Ishikawa (cell line): ENCODE results near the gene NHSL1.

Experiments
- CEBPB ChIP-seq: IDR thresholded peaks from 2 replicates; pipeline ENCODE4 v1.6.1; 2012
- CREB1 ChIP-seq: IDR thresholded peaks from 2 replicates; pipeline ENCODE4 v1.6.1; 2012; ENCODE audit warnings: low read depth
- EGR1 ChIP-seq: IDR thresholded peaks from 2 replicates; pipeline ENCODE4 v1.6.1; 2012
- EP300 ChIP-seq: IDR thresholded peaks from 2 replicates; pipeline ENCODE4 v1.6.1; 2012; ENCODE audit warnings: borderline replicate concordance
- FOXM1 ChIP-seq: IDR thresholded peaks from 2 replicates; pipeline ENCODE4 v1.6.1; 2012; ENCODE audit warnings: low read depth, borderline replicate concordance
- NFIC ChIP-seq: IDR thresholded peaks from 2 replicates; pipeline ENCODE4 v1.6.1; 2012
- RAD21 ChIP-seq: IDR thresholded peaks from 2 replicates; pipeline ENCODE4 v1.6.1; 2012; ENCODE audit warnings: low read depth
- TAF1 ChIP-seq: IDR thresholded peaks from 2 replicates; pipeline ENCODE4 v1.6.1; 2012; ENCODE audit warnings: low read depth, mild to moderate bottlenecking
- TCF12 ChIP-seq: IDR thresholded peaks from 2 replicates; pipeline ENCODE4 v1.6.1; 2012; ENCODE audit warnings: low read depth
- TEAD4 ChIP-seq: IDR thresholded peaks from 2 replicates; pipeline ENCODE4 v1.6.1; 2012
- USF1 ChIP-seq: IDR thresholded peaks from 2 replicates; pipeline ENCODE4 v1.6.1; 2012
- YY1 ChIP-seq: IDR thresholded peaks from 2 replicates; pipeline ENCODE4 v1.6.1; 2012; ENCODE audit warnings: low read depth
- ZBTB7A ChIP-seq: IDR thresholded peaks from 2 replicates; pipeline ENCODE4 v1.6.1; 2012; ENCODE audit warnings: low read depth
- TF ChIP-seq, protein P1 (sequence below): IDR thresholded peaks from 2 replicates; pipeline ENCODE4 v1.6.1; 2012
- TF ChIP-seq, protein P2 (sequence below): IDR thresholded peaks from 2 replicates; pipeline ENCODE4 v1.6.1; 2012; ENCODE audit warnings: low read depth, mild to moderate bottlenecking

Gene NHSL1

GRCh38 chr6:138524526-138524925 is 25.2 kb upstream of the NHSL1 start:
- no peak for TF ChIP-seq FOXM1

DNA sequence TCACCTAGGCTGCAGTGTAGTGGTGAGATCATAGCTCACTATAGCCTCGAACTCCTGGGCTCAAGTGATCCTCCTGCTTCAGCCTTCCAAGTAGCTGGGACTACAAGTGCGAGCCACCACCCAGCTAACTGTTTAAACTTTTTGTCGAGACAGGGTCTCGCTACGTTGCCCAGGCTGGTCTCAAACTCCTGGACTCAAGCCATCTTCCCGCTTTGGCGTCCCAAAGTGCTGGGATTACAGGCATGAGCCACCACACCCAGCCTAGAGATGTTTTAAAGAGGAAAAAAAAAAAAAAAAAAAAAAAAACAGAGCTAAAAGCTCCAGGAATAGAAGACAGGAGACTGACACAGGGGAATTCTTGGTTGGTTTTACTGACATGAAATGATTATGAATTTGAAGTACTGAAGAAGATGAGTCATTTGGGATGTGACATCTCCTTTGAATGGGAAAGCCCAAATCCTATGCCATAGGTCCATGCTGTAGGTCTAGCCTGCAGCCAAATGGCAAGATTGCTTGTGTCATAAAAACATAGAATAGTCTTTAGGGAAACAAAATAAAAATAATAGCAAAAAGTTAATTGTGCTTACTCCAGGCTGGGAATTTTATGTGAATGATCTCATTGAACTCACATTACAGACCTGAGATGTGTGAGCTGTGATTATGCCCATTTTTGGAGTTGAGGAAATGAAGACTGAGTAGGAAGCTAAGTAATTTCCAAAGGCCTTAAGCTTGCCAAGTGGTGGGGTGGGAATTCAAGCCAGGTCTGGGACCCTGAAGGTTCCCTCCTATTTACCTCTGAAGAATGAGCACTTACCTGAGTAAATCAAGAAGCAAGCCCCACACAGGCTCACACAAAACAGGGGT is 24.3 kb upstream of the NHSL1 start:
- TF ChIP-seq YY1, result no peak
- TF ChIP-seq, protein P1, sequence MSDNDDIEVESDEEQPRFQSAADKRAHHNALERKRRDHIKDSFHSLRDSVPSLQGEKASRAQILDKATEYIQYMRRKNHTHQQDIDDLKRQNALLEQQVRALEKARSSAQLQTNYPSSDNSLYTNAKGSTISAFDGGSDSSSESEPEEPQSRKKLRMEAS, result no peak
- TF ChIP-seq USF1, result no peak
- TF ChIP-seq TEAD4, result no peak
- no peak for TF ChIP-seq CEBPB

- TF ChIP-seq EGR1, result no peak
- TF ChIP-seq, protein P1, result no peak
- TF ChIP-seq RAD21, result no peak
- no peak for TF ChIP-seq CEBPB
- TF ChIP-seq, protein P2, sequence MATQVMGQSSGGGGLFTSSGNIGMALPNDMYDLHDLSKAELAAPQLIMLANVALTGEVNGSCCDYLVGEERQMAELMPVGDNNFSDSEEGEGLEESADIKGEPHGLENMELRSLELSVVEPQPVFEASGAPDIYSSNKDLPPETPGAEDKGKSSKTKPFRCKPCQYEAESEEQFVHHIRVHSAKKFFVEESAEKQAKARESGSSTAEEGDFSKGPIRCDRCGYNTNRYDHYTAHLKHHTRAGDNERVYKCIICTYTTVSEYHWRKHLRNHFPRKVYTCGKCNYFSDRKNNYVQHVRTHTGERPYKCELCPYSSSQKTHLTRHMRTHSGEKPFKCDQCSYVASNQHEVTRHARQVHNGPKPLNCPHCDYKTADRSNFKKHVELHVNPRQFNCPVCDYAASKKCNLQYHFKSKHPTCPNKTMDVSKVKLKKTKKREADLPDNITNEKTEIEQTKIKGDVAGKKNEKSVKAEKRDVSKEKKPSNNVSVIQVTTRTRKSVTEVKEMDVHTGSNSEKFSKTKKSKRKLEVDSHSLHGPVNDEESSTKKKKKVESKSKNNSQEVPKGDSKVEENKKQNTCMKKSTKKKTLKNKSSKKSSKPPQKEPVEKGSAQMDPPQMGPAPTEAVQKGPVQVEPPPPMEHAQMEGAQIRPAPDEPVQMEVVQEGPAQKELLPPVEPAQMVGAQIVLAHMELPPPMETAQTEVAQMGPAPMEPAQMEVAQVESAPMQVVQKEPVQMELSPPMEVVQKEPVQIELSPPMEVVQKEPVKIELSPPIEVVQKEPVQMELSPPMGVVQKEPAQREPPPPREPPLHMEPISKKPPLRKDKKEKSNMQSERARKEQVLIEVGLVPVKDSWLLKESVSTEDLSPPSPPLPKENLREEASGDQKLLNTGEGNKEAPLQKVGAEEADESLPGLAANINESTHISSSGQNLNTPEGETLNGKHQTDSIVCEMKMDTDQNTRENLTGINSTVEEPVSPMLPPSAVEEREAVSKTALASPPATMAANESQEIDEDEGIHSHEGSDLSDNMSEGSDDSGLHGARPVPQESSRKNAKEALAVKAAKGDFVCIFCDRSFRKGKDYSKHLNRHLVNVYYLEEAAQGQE, result no peak
- no peak for TF ChIP-seq TEAD4
- no peak for TF ChIP-seq NFIC
- TF ChIP-seq FOXM1, result no peak
- no peak for TF ChIP-seq YY1
- TF ChIP-seq EP300, result no peak
- TF ChIP-seq TCF12, result no peak
- TF ChIP-seq CREB1, result no peak
- TF ChIP-seq TAF1, result no peak
- no peak for TF ChIP-seq USF1
- no peak for TF ChIP-seq ZBTB7A
Observed at GRCh38 chr6:138522611-138523010, 23.3 kb upstream of the NHSL1 start.

DNA sequence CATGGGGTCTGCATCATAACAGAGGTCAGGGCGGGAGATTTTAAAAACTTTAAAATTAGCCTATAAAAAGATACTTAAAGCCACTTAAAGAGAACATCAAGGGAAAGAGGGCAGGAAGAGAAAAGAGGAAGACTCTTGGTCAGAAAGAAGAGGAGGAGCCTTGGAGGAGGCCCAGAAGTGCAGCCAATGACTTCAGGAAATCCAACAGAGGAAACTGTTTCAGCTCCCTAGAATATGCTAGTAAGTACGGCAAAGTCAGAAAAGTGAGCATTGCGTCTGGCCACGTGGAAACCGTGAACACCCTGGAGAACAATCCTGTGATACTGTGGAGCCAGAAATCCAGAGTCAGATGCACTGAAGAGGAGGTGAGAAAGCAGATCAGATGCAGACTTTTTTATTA is 22.5 kb upstream of the NHSL1 start:
- TF ChIP-seq, protein P2, result no peak
- TF ChIP-seq TEAD4, result no peak
- TF ChIP-seq TCF12, result no peak
- TF ChIP-seq EP300, result no peak
- no peak for TF ChIP-seq YY1
- no peak for TF ChIP-seq EGR1
- TF ChIP-seq, protein P1, result no peak

DNA sequence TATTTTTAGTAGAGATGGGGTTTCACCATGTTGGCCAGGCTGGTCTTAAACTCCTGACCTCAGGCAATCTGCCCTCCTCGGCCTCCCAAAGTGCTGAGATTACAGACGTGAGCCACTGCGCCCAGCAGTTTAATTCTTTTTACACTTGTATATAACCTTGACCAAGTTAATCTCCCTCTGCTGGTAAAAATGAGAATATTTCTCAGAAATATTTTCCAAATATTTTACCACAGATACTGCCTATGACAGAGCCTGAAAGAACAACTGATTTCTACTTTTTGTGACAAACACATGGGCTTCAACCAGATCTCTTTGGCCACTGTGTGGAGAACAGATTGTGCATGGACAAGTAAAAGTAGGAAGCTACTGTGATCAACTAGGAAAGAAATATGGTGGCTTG is 21.2 kb upstream of the NHSL1 start:
- TF ChIP-seq TEAD4 (no peak), RAD21 (0 out of 2 replicates have a peak, but pooled peaks have one; percentile 10)

GRCh38 chr6:138518054-138518453 is 18.8 kb upstream of the NHSL1 start:
- TF ChIP-seq TAF1, result no peak

- no peak for TF ChIP-seq CEBPB
- peak; percentile 62 for TF ChIP-seq RAD21
Observed at GRCh38 chr6:138517635-138518034, 18.3 kb upstream of the NHSL1 start.
